GM21390 (cell line): ENCODE results near the gene CAPN11.
"Not testable (repeated sequence)": the region's sequence is repeated elsewhere in the genome, so short reads cannot be mapped to it uniquely, and the experiment has no call there.

Experiments used
- ATAC-seq: cut with Tn5 transposase; IDR thresholded peaks from one replicate; pipeline ENCODE4 v1.9.1; 2021; ENCODE audit not compliant: unreplicated experiment

CAPN11 gene

DNA sequence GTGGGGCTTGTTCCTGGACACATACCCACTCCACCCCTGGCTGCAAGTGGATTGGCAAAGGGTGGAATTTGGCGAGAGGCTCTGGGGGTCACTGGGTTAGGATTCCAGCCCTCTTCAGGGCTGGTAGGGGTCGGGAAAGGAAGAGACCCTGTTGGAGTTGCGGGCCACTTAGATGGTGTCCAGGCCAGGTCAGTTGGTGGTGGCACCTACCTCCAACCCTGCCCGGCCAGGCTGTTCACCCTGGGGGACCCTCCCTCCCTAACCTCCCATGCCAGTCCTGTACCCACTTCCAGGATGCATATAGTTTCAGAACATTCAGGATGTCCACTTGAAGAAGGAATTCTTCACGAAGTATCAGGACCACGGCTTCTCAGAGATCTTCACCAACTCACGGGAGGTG, 21.0 kb downstream of the CAPN11 start:
- ATAC-seq, result no peak

DNA sequence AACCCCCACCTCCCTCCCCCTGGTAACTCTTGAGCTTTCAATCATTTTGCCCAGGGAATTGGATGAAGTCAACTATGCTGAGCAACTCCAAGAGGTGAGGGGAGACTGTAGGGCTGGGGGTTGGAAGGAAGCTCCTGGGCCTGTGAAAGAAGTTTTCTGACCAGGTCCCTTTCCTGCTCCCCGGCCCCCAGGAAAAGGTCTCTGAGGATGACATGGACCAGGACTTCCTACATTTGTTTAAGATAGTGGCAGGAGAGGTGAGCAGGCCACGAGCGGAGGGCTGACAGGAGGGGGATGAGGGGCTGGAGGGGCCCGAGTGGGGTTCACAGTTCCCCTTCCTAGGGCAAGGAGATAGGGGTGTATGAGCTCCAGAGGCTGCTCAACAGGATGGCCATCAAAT, 21.8 kb downstream of the CAPN11 start:
- no peak for ATAC-seq

DNA sequence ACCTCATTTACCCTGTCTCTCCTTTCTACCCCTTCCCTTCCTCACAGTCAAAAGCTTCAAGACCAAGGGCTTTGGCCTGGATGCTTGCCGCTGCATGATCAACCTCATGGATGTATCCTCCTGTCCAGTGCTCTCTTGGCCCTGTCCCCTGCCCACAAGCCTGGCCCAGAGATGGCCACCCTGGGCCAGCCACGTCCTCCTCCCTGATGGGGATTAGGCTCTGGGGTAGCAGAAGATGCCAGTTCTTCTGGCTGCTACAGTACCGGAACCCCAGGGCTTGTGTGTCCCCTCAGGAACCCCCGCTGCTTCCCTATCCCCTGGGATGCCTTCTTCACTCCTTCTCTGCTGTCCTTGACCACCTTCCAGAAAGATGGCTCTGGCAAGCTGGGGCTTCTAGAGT, 22.3 kb downstream of the CAPN11 start:
- ATAC-seq, result no peak

DNA sequence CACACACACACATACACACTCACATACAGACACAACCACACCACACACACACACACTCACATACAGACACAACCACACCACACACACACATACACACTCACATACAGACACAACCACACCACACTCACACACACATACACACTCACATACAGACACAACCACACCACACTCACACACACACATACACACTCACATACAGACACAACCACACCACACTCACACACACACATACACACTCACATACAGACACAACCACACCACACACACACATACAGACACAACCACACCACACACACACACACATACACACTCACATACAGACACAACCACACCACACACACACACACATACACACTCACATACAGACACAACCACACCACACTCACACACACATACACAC, 23.2 kb downstream of the CAPN11 start:
- ATAC-seq, result not testable (repeated sequence)

DNA sequence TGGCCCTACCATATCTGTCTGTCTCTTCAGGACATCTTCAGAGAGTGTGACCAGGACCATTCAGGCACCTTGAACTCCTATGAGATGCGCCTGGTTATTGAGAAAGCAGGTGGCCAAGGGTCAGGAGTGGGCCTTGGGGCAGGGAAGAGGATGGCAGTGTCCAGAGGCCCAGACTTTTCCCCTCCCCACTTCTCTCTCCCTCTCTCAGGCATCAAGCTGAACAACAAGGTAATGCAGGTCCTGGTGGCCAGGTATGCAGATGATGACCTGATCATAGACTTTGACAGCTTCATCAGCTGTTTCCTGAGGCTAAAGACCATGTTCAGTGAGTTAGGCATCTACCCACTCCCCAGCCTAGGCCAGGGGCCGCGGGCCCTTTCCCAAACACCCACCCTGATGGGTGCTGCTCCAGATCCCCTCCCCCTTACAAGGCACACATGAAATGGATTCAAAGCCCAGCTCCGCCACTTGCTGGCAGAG, 24.3 kb downstream of the CAPN11 start:
- no peak for ATAC-seq

DNA sequence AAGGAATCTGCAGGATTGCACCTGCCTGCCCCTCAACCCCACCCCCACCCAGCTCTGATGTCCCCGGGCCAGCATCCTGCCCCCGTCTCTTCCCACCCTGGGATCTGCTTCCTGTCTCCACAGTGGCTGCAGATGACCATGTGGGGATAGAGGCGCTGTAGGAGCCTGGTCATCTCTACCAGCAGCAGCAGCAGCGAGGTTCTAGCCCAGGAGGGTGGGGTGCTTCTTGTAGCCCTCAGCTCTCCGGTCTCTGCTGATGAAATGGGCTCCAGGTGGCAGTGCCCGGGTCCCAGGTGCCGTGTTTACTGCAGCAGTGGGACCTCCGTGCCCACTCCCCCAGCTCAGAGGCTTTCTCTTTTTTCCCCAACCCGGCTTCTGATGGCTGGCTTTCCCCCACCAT, 25.2 kb downstream of the CAPN11 start:
- no peak for ATAC-seq

DNA sequence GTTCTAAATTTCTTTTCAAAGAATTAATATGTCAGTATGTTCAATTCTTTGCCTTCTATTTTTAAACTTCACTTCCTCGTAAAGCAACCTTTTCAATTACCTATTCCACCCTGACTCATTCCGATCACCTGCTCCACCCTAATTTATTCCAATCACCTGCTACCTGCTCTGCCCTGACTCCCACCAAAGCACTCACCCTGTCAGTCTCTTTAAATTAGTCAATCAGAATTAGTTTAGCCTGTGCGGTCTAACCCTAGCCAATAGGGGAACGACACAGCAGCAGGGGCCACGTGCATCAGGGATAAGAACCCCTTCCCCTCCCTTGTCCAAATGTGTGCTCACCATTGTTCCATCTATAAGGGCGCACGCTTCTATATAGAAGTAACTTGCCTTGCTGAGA, 26.7 kb downstream of the CAPN11 start:
- not testable (repeated sequence) for ATAC-seq

DNA sequence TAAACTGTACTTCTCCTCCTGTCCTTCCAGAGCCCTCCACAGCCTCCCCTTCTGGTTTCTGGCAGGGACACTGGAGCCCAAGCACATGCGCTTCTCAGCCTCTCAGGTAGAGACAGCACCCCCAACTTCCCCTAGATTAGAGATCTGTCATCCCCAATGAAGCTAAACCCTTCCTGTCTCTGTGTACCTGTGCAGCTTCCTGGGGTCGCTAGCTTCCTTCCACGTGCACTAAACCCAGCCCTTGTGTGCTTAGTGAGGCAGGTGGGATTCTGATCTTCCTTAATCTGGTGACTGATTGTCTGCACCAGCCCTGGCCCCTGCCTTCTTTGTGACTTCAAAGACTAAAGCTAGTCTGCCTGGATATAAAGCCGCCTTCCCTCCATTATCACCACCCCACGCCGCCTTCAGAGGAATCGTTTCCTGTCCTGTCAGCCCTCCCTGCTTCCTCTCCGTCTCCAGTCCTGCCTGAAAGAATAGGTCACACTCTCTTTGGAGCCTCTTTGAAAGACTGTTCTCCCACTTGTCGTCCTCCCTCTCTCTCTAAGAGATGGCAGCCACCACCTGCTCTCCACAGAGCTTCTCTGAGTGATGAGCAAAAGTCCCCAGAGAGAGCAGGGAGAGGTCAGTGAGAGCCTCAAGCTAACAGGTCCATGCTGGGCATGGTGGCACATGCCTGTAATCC, 27.5 kb downstream of the CAPN11 start:
- ATAC-seq, result no peak

DNA sequence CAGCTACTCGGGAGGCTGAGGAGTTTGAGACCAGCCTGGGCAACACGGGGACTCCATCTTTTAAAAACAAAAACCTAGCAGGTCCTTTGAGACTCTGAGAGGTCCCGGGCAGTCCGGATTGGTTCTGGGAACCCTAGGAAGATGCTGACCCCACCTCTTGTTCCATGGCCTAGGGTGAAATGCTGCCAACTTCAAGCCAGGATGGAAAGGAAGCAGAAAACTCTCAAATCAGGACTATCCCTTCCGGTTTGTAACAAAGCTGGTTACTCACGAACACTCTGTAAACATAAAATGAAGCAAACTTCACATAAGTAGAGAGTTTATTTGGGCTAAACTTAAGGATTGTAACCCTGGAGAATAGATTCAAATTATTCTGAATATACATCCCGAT, 28.0 kb downstream of the CAPN11 start:
- ATAC-seq, result no peak

DNA sequence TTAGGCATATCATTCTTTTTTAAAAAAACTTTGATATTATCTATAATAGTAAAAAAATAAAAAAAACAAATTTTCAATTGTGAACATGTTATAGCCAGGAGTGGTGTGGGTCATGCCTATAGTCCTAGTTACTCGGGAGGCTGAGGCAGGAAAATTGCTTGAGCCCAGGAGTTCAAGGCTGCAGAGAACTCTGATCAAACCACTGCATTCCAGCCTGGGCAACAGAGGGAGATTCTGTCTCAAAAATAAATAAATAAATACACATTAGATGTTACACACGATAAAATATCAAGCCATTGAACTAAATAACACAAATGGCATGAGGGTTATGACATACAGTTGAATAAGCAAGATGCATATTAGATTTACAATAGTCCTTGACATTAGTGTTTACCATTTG, 30.2 kb downstream of the CAPN11 start:
- no peak for ATAC-seq

DNA sequence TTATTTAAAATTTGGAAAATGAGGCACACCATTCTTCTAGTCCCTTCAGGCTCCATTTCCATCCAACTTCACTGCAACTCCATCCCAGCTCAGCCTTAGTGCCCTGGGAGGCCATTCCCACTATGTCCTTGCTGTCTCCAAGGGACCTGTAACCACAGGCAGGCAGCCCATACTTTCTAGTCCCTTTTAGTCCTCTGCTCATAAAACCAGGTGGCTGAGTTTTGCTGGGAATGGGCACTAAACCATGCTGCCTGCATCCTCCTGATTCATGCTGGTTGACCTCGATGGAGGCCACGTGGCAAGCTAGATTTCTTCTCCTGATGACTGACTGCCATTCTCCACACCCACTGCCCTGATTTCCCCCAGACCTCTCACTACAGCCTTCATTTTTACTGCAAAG, 30.6 kb downstream of the CAPN11 start:
- no peak for ATAC-seq

DNA sequence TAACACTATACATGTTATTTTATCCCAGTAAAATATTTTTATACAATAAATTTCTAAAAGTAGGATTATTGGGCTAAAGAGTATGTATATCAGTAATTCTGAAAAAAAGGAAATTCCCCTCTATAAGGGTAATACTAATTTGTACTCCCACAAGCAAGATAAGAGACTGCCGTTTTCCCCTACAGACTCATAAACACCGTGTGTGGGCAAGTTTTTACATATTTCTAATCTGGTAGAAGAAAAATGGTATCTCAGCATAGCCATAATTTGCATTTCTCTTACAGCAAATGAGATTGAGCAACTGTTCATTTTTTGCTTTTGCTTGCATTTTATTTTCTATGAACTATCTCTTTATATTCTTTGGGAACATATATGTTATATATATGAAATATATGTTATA, 32.1 kb downstream of the CAPN11 start:
- ATAC-seq, result peak; percentile 55

DNA sequence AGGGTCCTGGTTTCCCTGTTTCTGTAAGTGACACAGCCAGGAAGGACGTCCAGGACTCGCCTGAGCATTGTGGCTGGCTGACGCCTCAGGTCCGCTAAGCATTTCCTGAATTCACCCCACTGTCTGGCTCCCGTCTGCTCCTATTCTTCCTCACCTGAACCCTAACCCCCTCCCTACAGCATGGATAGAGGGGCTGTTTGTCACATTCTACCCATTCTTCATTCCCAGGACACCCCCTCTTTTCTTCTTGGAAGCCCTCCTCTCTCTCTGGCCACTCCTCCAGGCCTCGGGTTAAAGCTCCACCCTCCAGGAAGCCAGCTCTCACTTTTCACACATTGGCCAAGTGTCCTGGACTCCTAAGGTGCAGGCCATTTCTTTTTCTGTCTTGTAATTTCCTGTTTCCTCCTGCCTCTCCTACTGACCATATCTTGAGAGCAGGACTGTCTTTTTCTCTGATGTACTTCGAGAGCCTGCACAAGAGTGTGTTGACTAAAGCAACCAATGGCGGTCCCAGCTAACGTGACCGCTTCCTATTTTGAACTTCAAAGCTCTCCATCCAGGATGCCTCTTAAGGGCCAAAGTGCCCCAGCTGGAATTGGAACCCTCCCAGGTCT, 33.9 kb downstream of the CAPN11 start:
- no peak for ATAC-seq

DNA sequence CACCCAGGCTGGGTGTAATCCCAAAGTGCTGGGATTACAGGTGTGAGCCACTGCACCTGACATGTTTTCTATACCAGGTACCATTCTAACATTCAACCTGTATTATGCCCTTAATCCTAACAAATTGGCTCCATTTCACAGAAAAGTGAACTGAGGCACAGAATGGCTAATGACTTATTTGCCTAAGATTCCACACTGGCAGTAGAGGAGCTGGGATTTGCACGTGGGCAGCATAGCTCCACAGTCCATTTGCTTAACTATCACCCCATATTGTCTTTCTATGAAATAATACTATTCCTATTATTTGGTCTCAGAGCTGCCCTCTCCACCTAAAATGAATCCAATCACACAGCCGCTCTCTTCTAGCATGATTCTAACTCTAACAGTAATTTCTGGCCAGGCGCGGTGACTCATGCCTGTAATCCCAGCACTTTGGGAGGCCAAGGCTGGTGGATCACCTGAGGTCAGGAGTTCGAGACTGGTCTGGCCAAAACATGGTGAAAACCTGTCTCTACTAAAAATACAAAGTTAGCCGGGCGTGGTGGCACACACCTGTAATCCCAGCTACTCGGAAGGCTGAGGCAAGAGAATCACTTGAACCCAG, 34.8 kb downstream of the CAPN11 start:
- ATAC-seq, result no peak

DNA sequence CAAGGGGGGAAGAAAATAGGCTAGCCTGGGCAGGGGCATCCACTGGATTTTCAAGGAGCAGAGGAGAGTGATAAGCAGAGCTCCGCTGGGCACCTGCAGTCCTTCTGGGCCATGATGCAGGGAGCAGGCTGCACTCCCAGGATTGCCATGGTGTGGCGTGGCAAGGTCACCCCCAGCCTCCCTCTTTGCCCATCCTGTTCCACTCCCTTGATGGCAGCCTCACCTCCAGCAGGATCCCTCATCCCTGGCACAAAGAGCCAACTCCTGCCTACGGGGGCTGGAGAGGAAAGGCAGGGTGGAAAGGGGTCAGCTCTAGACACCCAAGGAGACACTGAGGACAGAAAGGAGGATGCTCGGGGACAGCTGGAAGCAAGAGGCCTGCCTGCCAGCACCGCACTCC, 35.7 kb downstream of the CAPN11 start:
- ATAC-seq, result no peak

DNA sequence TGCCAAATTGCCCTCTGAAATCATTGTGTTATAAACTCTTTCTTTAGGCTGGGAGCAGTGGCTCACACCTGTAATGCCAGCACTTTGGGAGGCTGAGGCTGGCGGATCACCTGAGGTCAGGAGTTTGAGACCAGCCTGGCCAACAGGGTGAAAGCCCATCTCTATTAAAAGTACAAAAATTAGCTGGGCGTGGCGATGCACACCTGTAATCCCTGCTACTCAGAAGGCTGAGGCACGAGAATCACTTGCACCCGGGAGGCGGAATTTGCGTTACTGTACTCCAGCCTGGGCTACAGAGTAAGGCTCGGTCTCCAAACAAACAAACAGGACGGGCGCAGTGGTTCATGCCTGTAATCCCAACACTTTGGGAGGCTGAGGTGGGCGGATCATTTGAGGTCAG, 37.7 kb downstream of the CAPN11 start:
- ATAC-seq, result not testable (repeated sequence)

DNA sequence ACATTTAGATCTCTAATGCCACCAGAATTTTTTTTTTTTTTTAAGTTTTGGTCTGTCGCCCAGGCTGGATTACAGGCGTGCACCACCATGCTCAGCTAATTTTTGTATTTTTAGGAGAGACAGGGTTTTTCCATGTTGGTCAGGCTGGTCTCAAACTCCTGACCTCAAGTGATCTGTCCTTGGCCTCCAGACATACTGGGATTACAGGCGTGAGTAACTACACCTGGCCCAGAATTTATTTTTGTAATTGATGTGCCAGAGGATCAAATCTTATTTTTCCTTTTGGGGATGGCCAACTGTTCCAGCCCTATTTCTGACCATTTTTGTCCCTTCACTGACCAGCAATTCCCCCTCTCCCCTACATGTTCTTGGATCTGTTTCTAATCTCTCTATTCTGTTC, 40.1 kb downstream of the CAPN11 start:
- no peak for ATAC-seq

DNA sequence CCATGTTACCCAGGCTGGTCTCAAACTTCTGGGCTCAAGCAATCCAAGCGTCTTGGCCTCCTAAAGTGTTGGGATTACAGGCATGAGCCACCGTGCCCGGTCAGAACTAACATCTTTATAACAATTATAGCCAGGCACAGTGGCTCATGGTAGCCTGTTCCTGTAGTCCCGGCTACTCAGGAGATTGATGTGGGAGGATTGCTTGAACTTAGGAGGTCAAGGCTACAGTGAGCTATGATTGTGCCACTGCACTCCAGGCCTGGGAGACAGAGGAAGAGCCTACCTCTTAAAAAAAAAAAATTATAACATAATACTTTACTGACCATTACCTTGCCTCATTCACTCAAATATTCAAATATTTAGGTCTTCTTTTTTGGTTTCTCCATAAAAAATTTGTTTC, 41.3 kb downstream of the CAPN11 start:
- ATAC-seq, result no peak

DNA sequence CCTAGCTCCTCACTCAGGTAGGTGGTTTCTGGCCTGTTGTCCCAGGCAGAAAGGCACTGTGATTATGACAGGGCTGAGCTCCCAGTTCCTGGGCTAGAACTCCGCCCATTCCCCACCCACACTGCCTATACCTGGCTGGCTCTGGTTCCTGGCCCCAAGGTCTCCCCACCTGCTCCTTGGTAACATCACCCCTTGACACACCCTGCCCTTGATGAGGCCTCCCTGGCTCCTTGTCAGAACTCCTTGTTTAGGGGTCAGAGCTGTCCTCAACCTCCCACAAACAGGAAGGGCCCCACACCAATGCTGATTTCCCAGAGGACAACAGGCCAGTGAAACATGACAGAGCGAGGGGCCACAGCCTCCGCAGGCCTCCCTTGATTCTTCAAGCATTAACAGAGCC, 42.6 kb downstream of the CAPN11 start:
- ATAC-seq, result no peak

DNA sequence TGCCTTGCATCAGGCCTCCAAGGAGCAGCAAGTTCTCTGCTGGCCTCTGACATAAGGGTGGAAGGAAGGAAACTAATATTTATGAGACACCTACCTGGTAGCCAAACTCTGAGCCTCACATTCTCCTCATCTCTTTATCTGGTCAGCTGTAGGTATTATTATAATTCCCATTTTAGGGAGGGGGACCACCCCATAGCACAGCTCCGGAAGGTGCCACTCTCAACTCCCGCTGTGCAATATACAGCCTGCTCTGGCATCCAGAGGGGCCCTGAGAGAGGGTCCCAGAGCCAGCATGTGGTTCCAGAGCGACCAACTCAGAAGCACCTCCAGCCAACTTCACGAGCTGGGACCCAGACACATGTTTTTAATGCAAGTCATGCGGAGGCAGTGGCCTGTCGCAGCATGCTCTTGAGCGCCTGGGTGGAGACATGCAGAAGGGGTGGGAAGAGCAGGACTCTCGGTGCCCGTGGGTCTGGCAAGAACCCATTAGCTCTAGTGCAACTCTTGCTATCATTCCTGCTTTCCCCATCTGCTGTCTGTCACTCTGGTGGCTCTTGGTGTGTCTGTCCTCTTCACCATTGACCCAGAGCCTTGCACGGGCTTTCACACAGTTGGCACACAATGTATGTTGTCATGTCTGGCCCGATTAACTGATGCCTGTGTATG, 43.2 kb downstream of the CAPN11 start:
- no peak for ATAC-seq

DNA sequence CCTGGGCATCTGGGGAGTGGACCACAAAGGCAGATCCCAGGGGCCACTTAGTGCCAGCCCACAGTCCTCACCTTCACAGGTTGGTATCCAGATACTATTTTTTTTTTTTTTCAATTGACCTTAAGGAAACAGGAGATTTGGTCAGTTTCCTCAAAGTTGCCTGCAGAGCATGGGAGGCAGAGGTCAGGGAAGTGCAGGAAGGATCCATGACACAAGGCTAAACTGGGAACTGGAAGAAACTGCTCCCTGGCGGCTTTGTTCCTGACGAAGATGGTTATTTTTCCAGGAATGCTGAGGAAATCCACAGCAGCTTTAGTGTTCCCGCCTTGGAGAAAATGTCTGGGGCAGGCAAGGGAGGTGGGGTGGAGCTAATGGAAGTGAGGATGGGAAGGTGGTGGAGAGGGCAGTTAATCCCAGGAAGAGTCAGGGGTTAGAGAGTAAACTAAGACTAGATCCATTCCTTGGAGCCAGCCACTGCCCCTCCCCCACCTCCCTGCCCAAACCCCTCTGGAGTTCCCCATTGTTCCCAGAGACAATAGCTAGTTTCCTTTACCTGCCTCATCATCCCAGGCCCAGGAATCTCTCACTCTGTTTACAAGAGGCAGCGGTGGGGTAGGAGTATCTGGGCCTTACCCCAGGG, 43.8 kb downstream of the CAPN11 start:
- no peak for ATAC-seq
